H1 (cell line): ENCODE measurements around the gene ITGB1BP1. TPM values are rescaled to one million over a fixed set of nuclear protein-coding genes. Genes with fewer than 3 reads are reported as not detected.

ENCODE experiments used
- ATF3 ChIP-seq: IDR thresholded peaks from 2 replicates; pipeline ENCODE4 v1.6.1; 2011; ENCODE audit warnings: low read depth, mild to moderate bottlenecking, low read length; ENCODE audit not compliant: insufficient read depth
- CHD7 ChIP-seq: fragments of 300-600 bp; sonication (generic); IDR thresholded peaks from 2 replicates; pipeline ENCODE4 v1.7.1; 2012; ENCODE audit warnings: low read length, moderate library complexity, mild to moderate bottlenecking, inconsistent platforms; ENCODE audit not compliant: insufficient replicate concordance
- E2F6 ChIP-seq: IDR thresholded peaks from 2 replicates; pipeline ENCODE4 v1.6.1; 2012; ENCODE audit warnings: inconsistent platforms
- FOSL1 ChIP-seq: IDR thresholded peaks from 2 replicates; pipeline ENCODE4 v1.6.1; 2011; ENCODE audit warnings: mild to moderate bottlenecking, low read depth, low read length, moderate library complexity; ENCODE audit not compliant: insufficient read depth
- JUN ChIP-seq: IDR thresholded peaks from 2 replicates; pipeline ENCODE4 v1.6.1; 2011; ENCODE audit warnings: low read depth, mild to moderate bottlenecking, improper control_type of control experiment, low read length
- NRF1 ChIP-seq: IDR thresholded peaks from 2 replicates; pipeline ENCODE4 v1.6.1; 2011; ENCODE audit warnings: mild to moderate bottlenecking, low read depth, low read length, improper control_type of control experiment
- PHF8 ChIP-seq: fragments of 200-600 bp; sonication (generic); conservative IDR thresholded peaks from 2 replicates; pipeline ENCODE4 v1.7.1; 2012; ENCODE audit warnings: low read depth, mild to moderate bottlenecking, inconsistent platforms, low read length, moderate library complexity
- SAP30 ChIP-seq: fragments of 300-600 bp; sonication (generic); IDR thresholded peaks from 2 replicates; pipeline ENCODE4 v1.7.1; 2012; ENCODE audit warnings: low read length, moderate library complexity, mild to moderate bottlenecking, inconsistent platforms; ENCODE audit not compliant: insufficient read depth, insufficient replicate concordance
- SIX5 ChIP-seq: IDR thresholded peaks from 2 replicates; pipeline ENCODE4 v1.6.1; 2011; ENCODE audit warnings: mild to moderate bottlenecking, low read depth, low read length
- SP1 ChIP-seq: IDR thresholded peaks from 2 replicates; pipeline ENCODE4 v1.6.1; 2011; ENCODE audit warnings: low read depth, low read length
- polyA plus RNA-seq, 7 experiments: library from polyadenylated mRNA; depleted of rRNA in 3 of 7; stranded (reverse) in 5 of 7; unstranded in 2 of 7; fragments of >200 nt in 5 of 7; fragments of 200-250 nt in 2 of 7; gene quantifications; 1 replicate in 5 of 7; 2 replicates in 1 of 7; 4 replicates in 1 of 7; pipeline versions ENCODE4 v1.2.1 to v1.2.3, GENCODE V29; 2011 to 2013; ENCODE audit warnings: missing spikeins in 2 of 7, mixed read lengths in 2 of 7
- total RNA-seq: library from RNA; stranded (reverse); fragmentation: NEBNext Ultra II Directional; extraction: Animal tissue kit (Norgen Biotek cat#: 25700); gene quantifications from 2 replicates; pipeline ENCODE4 v1.2.1, GENCODE V29; 2021

ITGB1BP1 gene
- total and polyA plus RNA-seq, 2 of the 8 experiments (the other 6 are each of a cell fraction or from before 2014, with no cell fraction given), result 16.1 to 45.4 TPM

- TF ChIP-seq CHD7 (no peak), E2F6 (no peak), JUN (no peak), SAP30 (no peak), SP1 (no peak), ATF3 (no peak), FOSL1 (no peak), NRF1 (no peak), PHF8 (no peak), SIX5 (no peak)
Observed at GRCh38 chr2:9460441-9461017, 37.2 kb upstream of the ITGB1BP1 start (continued).
